ENCODE results near the gene CUL3. TPM values are rescaled to one million over a fixed set of nuclear protein-coding genes. Genes with fewer than 3 reads are reported as not detected.

CUL3 gene
- polyA plus RNA-seq, 1 donor = 73.9 TPM

DNA sequence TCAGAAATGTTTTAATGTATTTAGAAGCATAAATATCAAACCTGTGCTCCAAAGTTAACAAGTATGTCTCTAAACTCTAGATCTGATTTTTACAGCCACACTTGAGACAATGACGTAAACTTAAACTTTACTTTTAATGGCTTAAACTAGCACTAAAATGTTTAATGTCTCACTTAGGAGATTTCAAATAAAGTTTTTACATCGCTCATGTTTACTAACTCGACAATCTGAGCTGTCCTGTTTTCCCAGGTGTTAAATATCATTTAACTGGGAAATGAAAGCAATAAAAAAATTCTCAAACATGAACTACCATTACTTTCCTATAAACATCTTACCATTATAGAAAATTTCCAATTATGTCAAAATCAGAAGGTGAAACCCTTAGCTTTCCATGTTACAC is 113.0 kb downstream of the CUL3 start:
- no peak for DNase-seq (ENCODE audit: low read depth)

DNA sequence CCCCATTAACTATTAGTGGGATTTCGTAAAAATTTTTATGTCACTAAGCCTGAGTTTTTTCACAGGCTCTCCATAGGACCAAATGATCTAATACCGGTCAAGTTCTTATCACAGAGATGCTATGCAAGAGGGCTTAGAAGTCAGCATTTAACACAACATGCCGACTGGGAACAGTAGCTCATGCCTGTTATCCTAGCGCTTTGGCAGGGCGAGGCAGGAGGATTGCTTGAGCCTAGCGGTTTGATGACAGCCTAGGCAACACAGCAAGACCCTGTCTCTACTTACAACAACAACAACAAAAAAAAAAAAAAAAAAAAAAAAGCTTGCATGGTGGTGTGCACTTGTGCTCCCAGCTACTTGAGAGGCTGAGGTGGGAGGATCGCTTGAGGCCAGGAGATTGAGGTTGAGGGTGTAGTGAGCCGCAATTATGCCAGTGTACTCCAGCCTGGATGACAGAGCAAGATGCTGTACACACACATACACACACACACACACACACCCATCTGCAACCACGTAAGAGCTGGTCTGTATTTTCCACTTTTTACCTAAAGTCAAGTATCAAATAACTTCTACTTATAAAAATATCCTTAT is 115.7 kb downstream of the CUL3 start:
- no peak for DNase-seq (ENCODE audit: low read depth)

- no peak for DNase-seq (ENCODE audit: low read depth)
Measured at GRCh38 chr2:224466304-224466895, 118.8 kb downstream of the CUL3 start.

DNA sequence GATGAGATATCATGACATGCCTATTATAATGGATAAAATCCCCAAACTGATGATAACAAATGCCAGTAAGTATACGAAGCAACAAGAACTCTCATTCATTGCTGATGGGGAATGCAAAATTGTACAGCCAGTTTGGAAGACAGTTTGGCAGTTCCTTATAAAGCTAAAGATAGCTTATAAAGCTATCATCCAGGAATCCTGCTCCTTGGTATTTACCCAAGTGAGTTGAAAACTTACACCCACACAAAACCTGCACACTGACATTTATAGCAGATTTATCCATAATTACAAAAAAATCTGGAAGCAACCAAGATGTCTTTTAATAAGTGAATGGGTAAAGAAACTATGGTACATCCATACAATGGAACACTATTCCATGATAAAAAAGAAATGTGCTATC is 123.8 kb downstream of the CUL3 start:
- no peak for DNase-seq (ENCODE audit: low read depth)

- DNase-seq (ENCODE audit: low read depth) = no peak
Measured at GRCh38 chr2:224457408-224458096, 127.6 kb downstream of the CUL3 start.

DNA sequence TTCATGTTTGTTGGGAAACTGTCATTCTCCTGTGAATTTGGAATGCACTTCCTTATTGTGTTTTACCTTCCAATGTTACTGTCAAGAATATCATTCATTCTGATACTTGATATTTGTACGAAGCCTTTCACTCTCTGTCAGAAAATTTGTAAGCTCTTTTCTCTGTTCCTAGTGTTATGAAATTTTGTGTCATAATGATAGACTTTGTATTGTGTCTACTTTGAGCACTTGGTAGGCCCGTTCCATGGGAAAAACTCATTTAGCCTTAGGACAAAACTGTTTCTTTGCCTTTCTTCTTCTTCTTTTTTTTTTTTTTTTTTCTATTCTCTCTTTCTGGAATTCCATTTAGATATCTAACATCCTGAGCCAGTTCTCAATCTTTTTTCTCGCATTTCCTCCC is 131.3 kb downstream of the CUL3 start:
- DNase-seq (ENCODE audit: low read depth) = no peak

GRCh38 chr2:224449212-224450147 is 135.7 kb downstream of the CUL3 start:
- no peak for DNase-seq (ENCODE audit: low read depth)

DNA sequence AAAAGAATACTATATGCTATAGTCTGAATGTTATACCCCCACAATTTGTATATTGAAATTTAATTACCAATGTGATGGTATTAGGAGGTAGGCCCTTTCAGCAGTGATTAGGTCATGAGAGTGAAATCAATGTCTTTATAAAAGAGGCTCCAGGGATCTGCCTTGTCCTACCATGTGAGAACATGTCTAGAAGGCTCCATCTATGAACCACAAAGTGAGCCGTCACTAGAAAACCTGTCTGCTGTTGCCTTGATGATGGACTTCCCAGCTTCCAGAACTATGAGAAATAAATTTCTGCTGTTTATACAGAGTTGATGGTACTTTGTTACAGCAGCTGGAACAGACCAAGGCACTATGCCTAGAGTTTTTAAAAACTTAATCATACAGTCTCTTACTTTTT is 136.9 kb downstream of the CUL3 start:
- DNase-seq (ENCODE audit: low read depth) = no peak

- no peak for DNase-seq (ENCODE audit: low read depth)
Measured at GRCh38 chr2:224444783-224445182, 140.4 kb downstream of the CUL3 start.

GRCh38 chr2:224444021-224444420 is 141.1 kb downstream of the CUL3 start:
- no peak for DNase-seq (ENCODE audit: low read depth)

DNA sequence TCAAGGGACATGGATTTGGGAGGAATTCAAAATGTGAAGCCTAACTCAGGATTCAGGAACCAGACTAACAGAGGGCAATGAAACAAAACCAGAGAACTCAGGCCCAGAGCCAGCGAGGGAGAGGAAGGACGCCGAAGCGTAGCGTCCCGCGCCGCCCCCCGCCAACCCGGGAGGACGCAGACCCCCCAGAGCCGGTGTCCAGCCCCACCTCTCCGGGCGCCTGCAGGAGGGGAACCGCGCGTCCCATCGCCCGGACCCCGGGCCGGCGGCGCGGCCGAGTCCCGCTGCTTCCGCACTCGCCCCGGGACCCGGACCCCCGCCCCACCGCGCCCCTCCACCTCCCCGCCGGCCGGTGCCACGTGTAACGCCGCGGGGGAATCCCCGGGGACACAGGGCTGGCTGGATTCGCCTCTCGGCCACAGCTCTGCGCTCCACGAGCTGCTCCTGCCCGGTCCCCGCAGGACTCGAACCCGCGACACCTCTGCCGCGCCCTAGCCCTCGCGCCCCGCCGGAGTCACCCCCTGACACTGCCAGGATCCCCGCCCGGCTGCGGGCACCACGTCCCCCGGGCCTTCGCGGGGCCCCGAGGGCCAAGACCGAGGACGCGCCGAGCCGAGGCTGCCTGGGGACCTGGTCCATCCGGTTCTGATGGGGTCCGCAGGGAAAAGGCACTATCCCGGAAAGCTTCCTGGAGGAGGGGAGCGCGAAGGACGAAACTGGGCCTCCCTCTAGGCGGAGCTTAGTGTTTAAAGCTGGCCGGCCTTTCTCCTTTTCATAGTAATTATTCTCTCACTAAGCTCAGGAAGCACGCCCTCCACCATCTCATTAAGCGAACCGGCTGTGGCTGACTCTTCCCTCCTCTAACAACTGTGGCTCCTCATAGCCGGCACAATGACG is 142.8 kb downstream of the CUL3 start:
- DNase-seq (ENCODE audit: low read depth) = no peak

GRCh38 chr2:224440988-224441387 is 144.2 kb downstream of the CUL3 start:
- DNase-seq (ENCODE audit: low read depth) = no peak

GRCh38 chr2:224438726-224439125 is 146.4 kb downstream of the CUL3 start:
- DNase-seq (ENCODE audit: low read depth) = no peak

GRCh38 chr2:224436634-224437033 is 148.5 kb downstream of the CUL3 start:
- DNase-seq (ENCODE audit: low read depth) = no peak

- no peak for DNase-seq (ENCODE audit: low read depth)
Measured at GRCh38 chr2:224434618-224435017, 150.5 kb downstream of the CUL3 start.

- DNase-seq (ENCODE audit: low read depth) = no peak
Measured at GRCh38 chr2:224433442-224433841, 151.7 kb downstream of the CUL3 start.

- no peak for DNase-seq (ENCODE audit: low read depth)
Measured at GRCh38 chr2:224432003-224432579, 153.1 kb downstream of the CUL3 start.

DNA sequence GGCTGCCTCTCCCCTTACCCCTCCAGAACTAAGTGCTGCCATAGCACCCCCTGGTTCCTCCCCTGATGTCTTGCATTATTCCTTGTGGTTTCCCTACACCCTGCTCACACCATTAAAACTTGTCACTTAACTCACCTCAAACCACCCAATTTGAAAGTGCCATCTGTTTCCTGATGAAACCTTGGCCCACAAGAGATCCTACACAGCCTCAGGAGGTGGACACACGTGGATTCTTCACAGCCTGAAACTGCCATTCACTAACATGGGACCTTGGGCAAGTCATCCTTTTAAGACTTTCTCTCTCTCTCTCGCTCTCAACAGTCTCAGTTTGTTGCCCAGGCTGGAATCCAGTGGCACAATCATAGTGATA is 155.7 kb downstream of the CUL3 start:
- DNase-seq (ENCODE audit: low read depth) = no peak

DNA sequence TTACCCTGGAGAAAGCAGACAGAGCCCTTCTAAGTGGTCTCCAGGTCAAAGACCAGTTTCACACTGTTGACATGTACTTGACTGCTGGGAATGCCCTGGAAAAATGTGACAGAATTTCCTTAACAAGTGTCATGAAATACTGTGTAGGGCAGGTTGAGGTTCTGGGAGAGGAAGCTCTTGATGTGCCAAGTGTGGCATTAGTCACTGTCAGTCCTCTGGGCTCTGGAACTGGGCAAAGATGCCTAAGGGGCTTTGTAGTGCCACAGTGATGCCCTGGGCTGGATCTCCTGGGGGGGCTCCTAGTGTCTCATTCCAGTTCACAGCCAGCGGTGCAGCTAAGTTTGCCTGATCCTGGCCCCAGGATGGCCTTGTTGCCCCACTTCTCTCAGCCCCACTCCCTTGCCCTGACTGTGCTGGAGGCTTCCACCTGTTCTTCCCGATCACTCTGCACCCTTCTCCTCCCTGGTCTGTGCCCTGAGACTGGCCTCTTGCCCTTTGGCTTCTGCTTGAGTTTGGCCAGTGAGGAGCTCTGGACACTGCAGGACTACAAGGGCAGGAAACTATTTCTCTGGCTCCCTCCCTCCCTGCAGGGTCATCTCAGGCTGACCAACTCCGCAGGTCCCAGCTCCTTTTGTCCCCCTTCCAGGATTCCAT is 156.2 kb downstream of the CUL3 start:
- DNase-seq (ENCODE audit: low read depth) = no peak

DNA sequence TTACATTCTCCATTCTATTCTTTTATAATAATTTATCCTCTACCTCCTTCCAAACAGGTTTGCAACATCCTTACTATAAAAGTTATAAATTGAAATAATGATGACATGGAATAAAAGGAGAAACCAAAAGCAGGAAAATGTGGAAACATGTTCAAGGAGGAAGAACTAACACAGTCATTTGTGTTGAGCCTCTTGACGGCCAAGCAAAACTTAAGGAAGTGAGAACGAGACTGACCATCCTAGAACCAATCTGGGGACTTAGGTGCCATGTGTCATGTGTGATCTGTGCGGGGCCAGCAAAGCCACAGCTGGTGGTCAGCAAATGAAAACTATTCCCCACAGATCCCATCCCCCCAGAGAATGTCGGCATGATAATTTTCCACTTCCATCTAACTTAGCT is 157.7 kb downstream of the CUL3 start:
- DNase-seq (ENCODE audit: low read depth) = no peak
